Fibroblast of skin of abdomen (primary cell): ENCODE data around the gene DNMT3L.
"Not testable (repeated sequence)": the region's sequence is repeated elsewhere in the genome, so short reads cannot be mapped to it uniquely, and the experiment has no call there.

Experiments
- DNase-seq: peaks from one replicate; pipeline ENCODE4 v3.0.0-alpha.2; 2013

Gene DNMT3L

DNA sequence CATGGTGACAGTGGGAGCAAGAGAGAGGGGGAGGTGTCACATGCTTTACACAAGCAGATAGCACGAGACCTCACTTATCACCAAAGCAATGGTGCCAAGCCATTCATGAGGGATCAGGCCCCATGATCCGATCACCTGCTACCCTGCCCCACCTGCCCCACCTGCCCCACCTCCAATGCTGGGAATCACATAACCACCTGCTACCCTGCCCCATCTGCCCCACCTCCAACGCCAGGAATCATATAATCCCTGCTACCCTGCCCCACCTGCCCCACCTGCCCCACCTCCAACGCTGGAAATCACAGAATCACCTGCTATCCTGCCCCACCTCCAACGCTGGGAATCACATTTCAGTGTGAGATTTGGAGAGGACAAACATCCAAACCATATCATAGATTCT is 13.3 kb upstream of the DNMT3L start:
- DNase-seq: no peak

DNA sequence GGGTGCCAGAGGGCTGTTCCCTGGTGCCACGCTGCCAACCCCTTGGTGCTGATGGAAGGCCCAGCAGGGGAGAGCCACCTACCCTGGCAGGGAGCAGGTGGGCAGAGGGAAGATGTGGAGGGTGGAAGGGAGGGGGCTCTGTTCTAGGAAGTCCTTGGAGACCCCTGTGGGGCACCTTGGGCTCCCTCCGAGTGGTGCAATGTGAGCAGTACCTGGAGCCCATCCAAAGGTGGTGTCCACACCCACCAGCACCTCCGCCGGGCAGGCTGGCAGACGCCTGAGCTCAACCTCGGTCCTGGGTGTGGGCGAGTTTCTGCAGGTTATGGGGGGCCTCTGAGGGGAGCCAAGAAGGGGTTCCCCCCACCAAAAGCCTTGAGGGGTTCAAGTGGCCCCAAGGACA is 11.3 kb upstream of the DNMT3L start:
- DNase-seq: no peak

DNA sequence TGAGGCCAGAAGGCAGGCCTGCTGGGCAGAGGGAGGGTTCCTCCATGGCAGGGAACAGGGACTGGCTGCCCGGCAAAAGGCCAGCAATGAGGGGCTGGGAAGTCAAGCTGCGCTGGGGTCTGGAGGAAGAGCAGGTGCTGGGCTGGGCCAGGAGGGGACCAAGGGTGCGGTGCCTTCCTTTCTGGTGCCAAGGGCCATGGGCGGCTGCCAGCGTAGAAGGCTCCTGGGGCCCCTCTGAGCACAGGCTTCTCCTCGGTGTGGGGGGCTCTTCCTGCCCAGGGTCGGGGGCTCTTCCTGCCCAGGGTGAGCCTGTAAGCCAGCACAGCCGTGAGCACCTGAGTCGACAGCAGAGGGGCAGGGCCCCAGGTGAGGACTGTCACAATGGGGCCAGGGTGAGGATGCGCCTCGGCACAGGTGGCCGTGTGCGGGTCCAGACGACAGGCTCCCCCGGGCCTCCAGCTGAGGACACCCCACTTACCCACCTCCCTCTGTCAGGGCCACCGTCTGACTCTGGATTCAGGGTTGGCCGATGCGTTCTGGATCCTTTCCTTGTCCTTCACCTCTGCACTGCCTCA is 10.7 kb upstream of the DNMT3L start:
- no peak for DNase-seq

DNA sequence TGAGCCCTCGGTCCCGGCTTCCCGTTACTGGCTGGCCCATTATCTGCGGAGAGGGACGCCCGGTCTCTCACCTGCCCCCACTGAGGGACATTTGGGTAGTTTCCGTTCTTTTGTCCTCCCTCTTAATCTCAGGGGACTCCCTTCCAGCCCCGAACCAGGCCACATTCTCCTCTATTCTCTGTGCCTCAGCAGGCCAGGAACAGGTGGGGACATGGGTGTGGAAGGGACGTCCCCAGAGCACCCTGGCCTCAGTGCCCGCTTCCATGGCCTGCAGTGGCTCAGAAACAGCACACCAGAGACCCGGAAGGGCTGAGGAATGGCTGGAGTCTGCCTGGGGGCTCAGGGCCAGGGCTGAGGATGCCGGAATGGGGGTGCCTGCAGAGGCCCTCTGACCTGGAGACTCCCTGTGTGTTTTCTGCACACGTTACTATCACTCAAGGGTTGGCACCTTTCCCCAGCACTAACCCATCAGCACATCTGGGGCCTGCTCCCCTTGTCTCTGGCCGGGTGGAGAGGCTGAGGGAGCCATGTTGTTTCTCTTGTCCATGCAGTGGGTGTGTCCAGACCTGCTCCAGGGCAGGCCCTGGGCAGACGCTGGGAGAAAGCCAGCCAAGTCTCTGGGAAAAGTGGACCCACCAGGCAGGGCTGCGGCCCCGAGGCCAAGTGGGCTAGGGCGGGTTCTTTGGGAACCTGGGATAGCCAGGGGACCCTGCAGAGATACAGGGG is 10.0 kb upstream of the DNMT3L start:
- DNase-seq: no peak

DNA sequence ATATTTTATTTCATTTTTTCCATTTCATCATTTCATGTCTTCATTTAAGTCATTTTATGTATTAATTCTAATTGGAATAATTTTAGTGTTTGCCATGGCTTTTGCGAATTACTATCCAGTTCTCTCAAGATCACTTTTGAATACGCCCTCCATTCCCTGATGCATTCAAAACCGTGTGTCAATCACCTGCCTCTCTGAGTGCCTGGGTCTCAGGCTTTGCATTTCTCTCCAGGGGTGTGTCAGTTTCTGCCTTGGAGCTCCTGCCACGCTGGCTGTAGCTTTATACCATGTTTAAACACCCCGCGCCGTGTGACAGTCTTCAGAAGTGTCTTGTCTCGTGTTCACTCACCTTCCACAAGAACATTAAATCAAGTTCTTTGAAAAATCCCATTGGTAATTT is 7.4 kb upstream of the DNMT3L start:
- DNase-seq: no peak

DNA sequence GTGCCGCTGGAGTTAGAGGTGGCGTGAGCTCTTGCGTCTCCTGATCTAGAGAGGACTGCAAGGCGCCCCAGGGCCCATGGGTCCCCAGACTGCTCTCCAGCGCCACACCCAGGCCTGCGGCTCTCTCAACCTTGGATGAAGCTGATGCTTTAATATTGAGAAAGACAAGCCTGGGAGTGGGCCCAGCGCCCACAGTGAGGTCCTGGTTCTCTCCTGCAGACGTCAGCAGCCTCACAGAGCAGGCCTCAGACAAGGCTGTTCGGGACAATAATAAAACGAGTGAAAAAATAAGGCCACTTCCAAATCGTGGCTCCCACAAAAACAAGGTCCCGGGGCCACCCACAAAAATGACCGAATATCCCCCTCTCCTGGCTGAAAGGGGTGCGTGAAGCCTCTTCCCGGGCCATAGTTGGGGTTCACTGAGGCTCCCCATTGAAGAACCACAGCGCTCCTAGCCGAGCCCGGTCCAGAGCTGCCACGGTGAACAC is 6.0 kb upstream of the DNMT3L start:
- DNase-seq: no peak

DNA sequence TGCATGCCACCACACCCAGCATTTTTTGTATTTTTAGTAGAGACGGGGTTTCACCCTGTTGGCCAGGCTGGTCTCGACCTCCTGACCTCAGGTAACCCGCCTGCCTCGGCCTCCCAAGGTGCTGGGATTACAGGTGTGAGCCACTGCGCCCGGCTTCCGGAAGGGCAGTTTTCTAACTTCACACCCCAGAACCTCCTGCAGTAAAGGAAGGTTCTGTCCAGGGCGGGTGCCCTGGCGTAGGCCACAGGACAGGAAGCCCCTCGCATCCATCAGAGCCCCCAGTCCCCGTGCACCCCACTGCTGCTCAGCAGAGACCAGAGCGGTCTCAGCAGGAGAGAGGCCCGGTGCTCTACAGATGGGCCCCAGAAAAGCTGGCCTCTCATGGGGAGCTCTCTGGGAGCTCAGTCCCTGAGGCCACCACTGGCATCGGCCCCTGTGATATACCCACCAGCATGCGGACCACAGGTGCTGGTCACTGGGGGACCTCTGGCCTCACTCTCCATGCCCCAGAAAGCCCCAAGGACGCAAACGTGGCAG is 4.1 kb upstream of the DNMT3L start:
- DNase-seq: no peak

DNA sequence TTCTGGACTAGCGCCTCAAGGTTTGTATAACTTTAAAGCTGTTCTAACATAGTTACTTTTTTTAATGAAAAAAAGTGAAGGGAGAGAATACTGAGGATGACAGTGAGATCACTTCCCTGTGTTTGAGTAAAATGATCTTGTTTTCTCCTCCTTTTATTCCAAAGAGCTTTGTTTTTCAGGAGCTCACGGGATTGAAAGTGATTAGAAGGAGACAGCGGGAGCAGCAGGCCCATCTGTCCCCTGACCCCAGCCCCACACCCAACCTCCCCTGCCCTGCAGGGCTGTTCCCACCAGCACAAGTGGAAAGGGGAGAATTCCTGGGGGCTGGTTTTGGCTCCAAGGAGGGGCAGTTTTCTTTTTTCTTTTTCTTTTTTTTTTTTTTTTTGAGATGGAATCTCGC is 2.1 kb upstream of the DNMT3L start:
- DNase-seq: no peak

DNA sequence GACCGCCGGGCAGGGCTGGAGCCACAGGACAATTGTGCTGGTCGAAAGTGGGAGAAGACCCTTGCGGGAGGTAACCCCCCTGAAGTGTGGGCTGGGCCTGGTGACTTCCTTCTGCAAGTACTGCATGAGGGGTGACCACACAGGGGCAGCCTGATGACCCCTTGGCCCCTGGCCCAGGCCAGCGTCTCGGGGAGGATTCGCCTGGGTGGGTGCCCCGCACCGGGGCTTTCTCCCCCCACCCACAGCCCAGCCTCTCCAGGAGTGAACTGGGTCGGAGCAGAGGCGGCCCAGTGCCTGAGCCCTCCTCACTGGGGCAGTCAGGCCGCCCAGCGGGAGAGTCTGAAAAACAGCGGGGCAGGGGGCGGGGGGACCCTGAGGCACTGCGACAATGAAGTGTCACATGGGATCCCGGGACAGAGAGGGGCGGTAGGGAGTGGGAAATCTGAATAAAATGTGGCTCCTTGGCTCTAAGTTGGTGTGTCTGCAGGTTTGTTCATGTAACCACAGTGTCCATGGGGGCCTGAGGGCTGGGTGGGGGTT is 1.6 kb upstream of the DNMT3L start:
- DNase-seq: no peak

DNA sequence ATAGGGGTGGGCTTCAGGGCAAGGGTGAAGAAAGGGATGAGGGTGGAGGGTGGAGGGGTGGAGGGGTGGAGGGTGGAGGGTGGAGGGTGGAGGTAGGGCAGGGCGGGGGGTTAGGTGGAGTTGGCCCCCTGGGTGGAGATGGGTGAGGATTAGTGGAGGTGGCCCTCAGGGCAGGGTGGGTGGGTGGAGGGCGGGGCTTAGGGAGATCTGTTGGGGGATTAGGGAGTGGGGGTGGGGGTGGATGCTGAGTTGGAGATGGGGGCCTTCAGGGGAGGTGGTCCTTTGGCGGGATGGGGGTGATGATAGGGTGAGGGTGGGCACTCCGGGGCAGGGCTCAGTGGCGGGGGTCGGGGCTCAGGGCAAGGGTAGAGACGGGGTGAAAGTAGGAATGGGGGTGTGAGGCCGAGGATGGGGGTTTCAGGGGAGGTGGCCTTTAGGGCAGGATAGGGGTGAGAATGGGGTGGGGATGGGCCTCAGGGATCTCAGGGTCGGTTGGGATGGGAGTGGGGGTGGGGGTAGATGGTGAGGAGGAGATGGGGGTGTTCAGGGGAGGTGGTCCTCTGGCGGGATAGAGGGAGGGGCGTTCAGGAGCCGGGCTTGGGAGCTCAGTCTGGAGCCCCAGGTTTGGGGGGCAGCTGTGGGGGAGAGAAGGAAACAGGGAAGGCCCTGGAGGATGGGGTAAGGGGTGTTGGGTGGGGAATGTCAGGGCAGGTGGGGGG is 800 bp upstream of the DNMT3L start:
- no peak for DNase-seq

DNA sequence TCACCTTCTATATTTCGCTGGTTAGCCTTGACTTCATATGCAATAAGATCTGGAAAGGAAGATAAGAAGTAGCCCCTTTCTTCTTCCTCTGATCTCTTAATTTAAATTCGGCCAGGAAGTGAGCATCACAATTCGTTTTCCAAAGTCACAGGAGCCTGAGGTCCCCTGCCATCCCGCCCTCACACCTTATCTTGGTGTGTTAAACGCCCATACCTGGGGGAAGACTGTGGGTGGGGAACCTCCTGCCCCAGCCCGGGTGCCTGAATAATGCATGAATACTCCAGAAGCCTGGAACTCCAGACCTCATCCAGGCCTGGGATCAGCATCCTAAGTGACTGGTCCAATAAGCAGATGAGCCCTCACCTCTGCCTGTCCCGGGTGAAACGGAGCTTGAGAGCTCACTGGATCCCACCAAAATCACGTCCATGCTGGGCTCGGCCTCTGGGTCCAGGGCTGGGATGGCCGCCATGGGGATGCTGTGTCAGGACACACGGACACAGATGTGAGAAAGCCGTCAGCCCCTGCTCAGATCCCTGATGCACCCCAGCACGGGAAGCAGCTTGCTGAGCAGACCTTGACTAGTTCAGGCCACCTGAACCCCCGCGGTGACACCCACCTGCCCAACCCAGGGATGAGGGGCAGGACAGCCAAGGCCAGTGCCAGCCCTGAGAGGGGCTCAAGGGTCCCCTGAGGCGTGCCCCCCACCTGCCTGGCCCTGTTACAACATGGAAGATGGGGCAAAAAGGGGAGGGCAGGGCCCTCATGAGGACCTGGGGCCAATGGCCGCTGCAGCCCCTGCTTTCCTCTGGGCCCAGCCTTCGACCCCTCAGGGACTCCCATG is 686 bp downstream of the DNMT3L start:
- no peak for DNase-seq

DNA sequence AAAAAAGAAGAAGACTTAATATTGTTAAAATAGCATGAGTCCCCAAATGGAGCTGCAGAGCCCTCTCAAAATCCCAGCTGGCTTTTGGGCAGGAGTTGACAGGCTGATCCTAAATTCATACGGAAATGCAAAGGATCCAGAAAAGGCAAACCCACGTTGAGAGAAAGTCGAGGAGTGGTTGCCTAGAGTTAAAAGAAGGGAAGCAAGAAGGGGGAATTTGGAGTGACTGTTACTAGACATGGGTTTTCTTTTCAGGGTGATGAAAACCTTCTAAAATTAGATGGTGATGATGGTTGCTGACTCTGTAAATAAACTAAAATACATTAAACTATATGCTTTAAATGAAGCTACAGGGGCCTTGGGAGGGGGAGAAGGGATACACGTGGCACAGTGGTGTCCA is 1.6 kb downstream of the DNMT3L start:
- DNase-seq: no peak

DNA sequence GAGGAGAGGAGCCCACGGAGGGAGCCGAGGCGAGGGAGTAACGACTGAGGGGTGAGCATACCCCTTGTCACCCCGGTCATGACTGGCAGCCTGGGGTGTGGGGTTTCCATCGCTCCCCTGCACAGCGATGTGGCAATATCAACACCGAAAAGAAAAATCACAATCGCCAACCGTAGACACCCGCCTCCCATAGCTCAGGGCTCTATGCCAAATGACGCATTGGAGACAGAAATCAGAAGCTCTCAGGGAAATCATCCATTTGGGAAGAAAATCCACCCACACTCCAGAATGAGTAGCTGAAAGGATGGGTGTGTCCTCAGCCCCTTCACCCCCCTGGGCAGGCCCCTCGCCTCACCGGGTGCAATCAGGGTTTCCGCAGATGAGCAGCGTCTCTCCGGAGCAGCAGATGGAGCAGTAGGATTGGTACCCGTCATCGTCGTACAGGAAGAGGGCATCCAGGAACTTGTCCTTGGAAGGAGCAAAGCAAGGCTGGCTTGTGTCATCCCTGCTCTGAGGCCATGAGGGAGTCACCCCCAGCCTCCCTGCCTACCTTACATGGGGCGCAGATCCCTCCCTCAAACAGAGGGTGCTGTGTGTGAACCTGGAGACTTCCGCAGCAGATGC is 2.5 kb downstream of the DNMT3L start:
- DNase-seq: no peak

DNA sequence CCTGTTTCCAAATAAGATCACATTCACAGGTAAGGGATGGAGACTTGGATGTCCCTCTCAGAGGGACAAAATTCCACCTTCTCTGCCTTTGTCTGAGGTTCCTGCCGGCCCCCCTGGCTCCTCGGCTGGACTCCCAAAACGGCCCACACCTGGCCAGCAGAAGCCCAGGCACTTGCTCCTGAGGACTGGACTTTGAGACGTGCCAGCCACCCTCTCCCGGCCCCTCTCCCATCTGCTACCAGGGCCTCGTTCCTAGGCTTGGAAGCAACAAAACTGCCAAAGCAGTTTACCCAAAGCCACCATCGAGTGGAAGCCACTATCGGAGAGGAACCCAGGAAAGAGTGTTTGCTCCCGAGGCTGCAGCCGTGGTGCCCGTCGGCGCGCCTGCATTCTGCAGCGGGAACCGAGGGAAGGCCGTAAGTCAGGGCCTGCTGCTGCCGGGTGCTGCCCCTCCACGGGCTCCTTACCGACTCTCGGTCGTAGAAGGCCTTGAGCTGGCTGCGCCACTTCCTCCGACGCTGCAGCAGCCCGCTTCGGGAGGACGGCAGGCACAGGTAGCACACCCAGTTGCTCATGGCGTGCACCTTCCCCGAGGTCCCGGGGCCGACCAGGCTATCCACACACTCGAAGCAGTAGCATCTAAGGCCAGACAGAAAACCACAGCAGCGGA is 3.5 kb downstream of the DNMT3L start:
- no peak for DNase-seq

DNA sequence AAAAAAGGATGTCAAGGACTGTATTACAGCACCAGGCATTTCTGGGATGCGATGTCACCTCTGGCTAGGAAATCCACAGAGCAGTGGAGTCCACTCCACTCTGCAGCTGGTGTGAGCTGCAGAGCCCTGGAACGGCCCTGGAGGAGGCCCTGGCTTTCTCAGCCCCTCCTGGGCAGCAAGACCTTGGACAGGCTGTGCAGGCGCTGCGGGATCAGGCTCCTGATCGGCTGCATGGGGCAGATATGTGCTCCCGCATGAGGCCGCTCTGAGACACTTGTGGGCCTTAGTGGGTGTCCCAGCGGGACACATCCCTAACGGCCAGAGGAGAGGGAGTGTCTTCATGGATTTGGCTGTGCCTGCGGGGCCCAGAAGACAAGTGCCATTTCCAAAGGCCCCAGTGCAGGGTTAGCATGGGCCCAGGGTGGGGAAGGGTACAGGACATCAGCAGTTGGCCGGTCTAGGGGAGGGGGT is 6.2 kb downstream of the DNMT3L start:
- DNase-seq: peak; percentile 9

DNA sequence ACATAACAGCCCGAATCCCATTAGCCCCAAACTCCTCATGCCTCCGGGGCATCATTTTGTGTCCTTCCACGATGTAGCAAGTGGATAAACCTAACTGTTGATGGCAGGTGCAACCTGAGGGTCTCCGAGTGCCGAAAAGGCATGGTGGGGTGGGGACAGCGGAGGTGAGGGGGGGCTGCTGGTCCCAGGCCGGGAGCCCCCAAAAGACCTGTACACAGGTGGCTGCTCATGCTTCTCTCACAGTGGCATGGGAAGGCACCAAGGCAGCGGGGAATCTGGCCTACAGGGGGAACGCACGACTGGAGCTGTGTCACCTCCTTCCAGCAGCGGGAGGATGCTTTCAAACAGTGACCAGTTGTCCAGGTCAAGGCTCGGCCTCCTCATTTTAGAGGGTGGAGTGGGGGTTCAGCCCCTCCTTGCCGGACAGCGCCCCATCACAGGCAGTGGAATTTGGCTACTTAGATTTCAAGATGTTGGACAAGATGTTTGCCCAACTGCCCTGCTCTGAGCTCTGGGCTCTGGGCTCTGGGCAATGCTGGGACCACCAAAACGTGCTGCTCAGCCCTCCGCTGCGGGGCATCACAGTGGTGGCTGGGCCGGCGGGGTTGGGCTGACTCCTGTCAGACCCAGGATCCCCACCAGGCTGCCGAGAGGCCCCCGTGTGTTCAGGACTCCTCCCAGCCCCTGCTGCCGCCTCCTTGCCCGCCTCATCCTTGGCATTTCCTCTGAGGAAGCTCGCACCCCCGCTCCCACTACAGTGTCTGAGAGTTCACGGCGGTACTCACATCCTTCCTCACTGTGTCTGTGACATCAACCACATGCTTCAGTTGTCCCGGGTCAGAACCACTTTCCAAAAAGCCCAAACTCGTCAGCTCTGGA is 7.6 kb downstream of the DNMT3L start:
- DNase-seq: no peak

DNA sequence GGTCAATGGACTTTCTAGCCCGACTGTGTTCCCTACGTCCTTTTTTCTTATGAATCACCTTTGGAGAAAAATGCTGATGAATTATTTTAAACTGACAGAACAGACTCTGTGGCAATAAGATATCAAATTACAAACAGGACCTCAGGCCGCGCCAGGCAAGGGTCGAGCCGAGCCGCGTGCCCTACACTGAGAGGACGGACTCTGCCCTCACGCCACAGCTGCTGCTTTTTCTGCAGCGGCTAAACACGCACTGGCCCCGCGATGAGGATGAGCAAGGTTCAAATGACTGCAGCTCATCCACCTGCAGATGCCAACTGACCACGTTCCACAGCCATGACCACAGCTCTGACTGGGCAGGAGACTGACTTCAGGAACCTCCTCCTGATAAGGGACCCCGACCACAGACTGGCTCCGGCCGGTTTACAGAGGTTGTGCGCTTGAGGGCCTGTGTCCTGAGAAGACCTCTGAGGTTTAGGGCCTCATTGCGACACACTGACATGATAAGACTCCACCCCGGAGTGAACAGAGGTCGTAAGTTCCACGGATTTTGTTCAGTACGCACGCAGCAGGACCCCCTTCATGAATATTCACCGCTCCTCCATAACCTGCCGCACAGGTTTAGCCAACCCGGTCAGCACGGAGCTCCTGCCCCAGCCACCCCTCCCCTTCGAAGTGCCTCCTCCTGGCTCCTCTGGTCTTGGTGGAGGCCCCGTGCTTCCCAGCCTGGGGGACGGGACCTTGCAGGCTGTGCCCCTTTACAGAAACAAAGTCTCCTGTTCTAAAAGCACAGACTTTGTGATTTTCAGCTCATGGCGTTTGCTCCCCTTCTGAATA is 12.3 kb downstream of the DNMT3L start:
- not testable (repeated sequence) for DNase-seq

DNA sequence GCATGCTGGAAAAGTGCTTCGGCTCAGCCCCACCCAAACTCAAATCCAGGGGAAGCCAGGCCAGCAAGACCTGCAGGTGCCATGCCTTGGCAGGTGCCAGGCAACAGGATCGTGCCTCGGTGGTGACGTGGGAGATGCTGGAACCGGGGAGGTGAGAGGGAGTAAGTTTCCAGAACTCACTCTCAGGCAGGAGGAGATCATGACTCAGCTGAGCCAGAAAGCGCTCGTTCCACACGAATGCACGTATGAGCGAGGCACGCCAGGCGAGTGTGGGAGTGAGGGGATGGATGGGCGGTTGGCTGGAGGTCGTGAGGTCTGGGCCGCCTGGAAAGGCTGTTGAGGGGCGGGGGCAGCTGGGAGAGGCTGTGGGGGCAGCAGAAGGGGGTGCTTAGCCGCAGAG is 13.8 kb downstream of the DNMT3L start:
- DNase-seq: not testable (repeated sequence)

DNA sequence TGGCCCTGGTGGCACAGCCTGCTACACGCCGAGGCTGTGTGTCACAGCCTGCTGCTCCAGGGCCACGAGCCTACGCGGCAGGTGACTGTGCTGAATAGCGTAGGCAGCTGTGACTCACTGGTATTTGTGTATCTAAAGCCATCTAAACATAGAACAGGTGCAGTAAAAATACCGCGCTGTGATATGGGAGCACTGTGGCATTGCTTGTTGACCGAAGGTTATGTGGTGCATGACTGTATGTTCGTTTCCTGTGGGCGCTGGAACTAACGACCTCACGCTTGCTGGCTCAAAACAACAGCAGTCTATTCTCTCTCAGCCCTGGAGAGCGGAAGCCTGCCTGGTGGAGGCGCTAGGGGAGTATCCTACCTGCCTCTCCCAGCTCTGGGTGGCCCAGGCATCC is 17.7 kb downstream of the DNMT3L start:
- not testable (repeated sequence) for DNase-seq
